Kidney (tissue), 14 donors: Measurements from ENCODE around the gene PDGFC. TPM values are rescaled to one million over a fixed set of nuclear protein-coding genes. Genes with fewer than 3 reads are reported as not detected.

Source experiments
- DNase-seq, 5 donors: peaks; one replicate each; pipeline ENCODE4 v3.0.0-alpha.2; 2013 to 2020
- FAIRE-seq: peaks from 2 replicates; lab custom pipeline; 2012; peaks lifted over from hg19 to GRCh38; lab: Jason Lieb, UNC
- H3K27ac ChIP-seq, 2 donors: one replicate each; pipeline ENCODE4 v1.7.0; 2013; ENCODE audit warnings: low read depth in 2 of 2, low read length in 2 of 2, inconsistent platforms in 1 of 2
- H3K27me3 ChIP-seq: one replicate; pipeline ENCODE4 v1.7.1; 2013; ENCODE audit warnings: low read length, inconsistent platforms; ENCODE audit not compliant: control insufficient read depth, insufficient read depth
- H3K36me3 ChIP-seq, 3 donors: one replicate each; pipeline versions ENCODE4 v1.7.0 to v1.7.1; 2013; ENCODE audit warnings: low read length in 3 of 3, control low read depth in 1 of 3, inconsistent platforms in 1 of 3; ENCODE audit not compliant: insufficient read depth in 3 of 3, control insufficient read depth in 2 of 3
- H3K4me1 ChIP-seq, 3 donors: one replicate each; pipeline versions ENCODE4 v1.7.0 to v1.7.1; 2013; ENCODE audit warnings: low read length in 3 of 3, inconsistent platforms in 1 of 3, low read depth in 1 of 3; ENCODE audit not compliant: control insufficient read depth in 2 of 3, insufficient read depth in 2 of 3
- H3K4me3 ChIP-seq, 3 donors: one replicate each; pipeline versions ENCODE4 v1.7.0 to v1.8.1; 2013; ENCODE audit warnings: low read length in 3 of 3, control low read depth in 1 of 3, inconsistent platforms in 1 of 3
- H3K9ac ChIP-seq, 3 donors: one replicate each; pipeline versions ENCODE4 v1.7.0 to v1.7.1; 2013; ENCODE audit warnings: low read length in 3 of 3, control low read depth in 1 of 3, inconsistent platforms in 1 of 3
- H3K9me3 ChIP-seq, 3 donors: one replicate each; pipeline versions ENCODE4 v1.7.0 to v1.7.1; 2013; ENCODE audit warnings: low read length in 3 of 3, control low read depth in 1 of 3, inconsistent platforms in 1 of 3; ENCODE audit not compliant: control insufficient read depth in 2 of 3, insufficient read depth in 1 of 3
- intact Hi-C: fragments of 100-400 bp; cut with DNase I; formaldehyde crosslinking; loops from one replicate; pipeline ENCODE4 v1.11.1; 2022
- polyA plus RNA-seq: library from polyadenylated mRNA; stranded (reverse); fragments of 350-450 nt; fragmentation: Illumina TruSeq; extraction: RNeasy Lipid Tissue Mini Kit (QIAGEN cat#74804); gene quantifications from one replicate; pipeline ENCODE4 v1.2.3, GENCODE V29; 2014; ENCODE audit warnings: low read depth, low replicate concordance; ENCODE audit not compliant: insufficient read depth
- total RNA-seq: library from RNA; stranded (reverse); fragmentation: NEBNext Ultra II Directional; extraction: Animal tissue kit (Norgen Biotek cat#: 25700); gene quantifications from one replicate; pipeline ENCODE4 v1.2.1, GENCODE V29; 2021
- TF ChIP-seq, protein P1 (sequence below): IDR thresholded peaks from 3 replicates; pipeline ENCODE4 v1.5.1; 2012; ENCODE audit warnings: mild to moderate bottlenecking, moderate library complexity, borderline replicate concordance; ENCODE audit not compliant: insufficient read depth; ENCODE audit errors: extremely low read depth
- donor health status: control.
- donor health status: control.
- donor health status: control.
- donor health status: control.
- donor health status: control.
- donor health status: DM: yes; HTN: yes; CAD: no.
- donor health status: Normal renal cell carcinoma (clear cell type).

PDGFC gene
- total and polyA plus RNA-seq, 2 donors from 2014 or later = 12.3 to 37.6 TPM

DNA sequence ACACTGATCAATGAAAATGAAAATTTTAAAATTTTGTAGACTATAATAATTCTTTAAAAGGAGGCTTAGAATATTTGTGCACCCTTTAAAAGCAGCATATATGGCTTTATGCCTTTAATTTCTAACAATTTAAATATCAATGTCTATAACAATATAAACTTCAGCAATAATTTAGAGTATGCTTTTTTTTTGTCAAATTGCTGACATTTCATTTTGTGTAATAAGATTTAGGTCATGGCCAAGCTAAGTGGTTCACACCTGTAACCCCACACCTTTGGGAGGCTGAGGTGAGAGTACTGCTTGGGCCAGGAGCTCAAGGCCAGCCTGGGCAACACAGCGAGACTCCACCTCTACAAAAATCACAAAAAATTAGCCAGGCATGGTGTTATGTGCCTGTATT lies 86.2 kb downstream of the PDGFC start:
- Histone ChIP-seq H3K9me3 (no peaks in the 10 kb centered on the region), H3K27me3 (no peaks in the 10 kb centered on the region), H3K4me3 (no peak overlapping the region), H3K36me3 (no peaks in the 10 kb centered on the region), H3K27ac (no peak overlapping the region), H3K4me1 (peaks cover 0 to 13% (median 3%) of the 10 kb centered on the region in 3 donors), H3K9ac (no peak overlapping the region)
- DNase-seq = no peak
- TF ChIP-seq, protein P1, sequence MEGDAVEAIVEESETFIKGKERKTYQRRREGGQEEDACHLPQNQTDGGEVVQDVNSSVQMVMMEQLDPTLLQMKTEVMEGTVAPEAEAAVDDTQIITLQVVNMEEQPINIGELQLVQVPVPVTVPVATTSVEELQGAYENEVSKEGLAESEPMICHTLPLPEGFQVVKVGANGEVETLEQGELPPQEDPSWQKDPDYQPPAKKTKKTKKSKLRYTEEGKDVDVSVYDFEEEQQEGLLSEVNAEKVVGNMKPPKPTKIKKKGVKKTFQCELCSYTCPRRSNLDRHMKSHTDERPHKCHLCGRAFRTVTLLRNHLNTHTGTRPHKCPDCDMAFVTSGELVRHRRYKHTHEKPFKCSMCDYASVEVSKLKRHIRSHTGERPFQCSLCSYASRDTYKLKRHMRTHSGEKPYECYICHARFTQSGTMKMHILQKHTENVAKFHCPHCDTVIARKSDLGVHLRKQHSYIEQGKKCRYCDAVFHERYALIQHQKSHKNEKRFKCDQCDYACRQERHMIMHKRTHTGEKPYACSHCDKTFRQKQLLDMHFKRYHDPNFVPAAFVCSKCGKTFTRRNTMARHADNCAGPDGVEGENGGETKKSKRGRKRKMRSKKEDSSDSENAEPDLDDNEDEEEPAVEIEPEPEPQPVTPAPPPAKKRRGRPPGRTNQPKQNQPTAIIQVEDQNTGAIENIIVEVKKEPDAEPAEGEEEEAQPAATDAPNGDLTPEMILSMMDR = no peak
- intact Hi-C loops = no loop called here
- no peak for FAIRE-seq

DNA sequence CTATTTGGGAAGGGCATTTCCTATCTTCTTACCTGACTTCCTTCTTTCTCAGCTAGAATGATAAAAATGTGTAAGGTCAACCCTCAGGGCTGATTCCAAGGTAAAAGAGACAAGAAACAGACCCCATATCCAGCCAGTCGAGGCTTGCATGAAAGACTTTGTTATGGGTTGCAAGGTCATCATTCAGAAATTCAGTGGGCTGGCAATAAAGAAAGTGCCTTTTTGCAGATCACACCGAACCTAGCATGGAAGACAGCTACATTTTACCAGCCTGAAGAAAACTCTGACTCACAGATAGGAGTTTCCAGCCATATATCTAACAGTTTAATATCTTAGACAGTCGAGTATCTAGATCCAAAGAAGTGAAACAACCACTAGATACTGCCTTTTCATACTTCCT lies 87.4 kb downstream of the PDGFC start:
- Histone ChIP-seq H3K9ac (no peak overlapping the region), H3K4me3 (no peak overlapping the region), H3K27me3 (no peaks in the 10 kb centered on the region), H3K36me3 (no peaks in the 10 kb centered on the region), H3K4me1 (peaks cover 0 to 7% (median 0%) of the 10 kb centered on the region in 3 donors), H3K27ac (no peak overlapping the region), H3K9me3 (no peaks in the 10 kb centered on the region)
- FAIRE-seq (no peak), DNase-seq (no peak)
- TF ChIP-seq, protein P1 = no peak
- intact Hi-C loops = no loop called here

DNA sequence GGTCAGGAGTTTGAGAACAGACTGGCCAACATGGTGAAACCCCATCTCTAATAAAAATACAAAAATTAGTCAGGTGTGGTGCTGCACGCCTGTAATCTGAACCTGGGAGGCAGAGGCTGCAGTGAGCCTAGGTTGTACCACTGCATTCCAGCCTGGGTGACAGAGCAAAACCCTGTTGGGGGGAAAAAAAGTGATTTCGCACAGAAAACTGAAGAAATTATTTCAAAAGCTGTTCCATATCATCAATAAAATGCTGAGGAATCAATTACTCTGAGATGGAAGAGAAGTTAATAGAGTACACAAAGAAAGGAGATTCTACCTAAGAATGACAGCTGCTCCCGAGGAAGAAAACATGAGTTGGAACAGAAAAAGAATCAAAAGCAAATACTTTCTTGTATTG lies 95.9 kb downstream of the PDGFC start:
- Histone ChIP-seq H3K36me3 (no peaks in the 10 kb centered on the region), H3K4me1 (no peaks in the 10 kb centered on the region), H3K27ac (no peak overlapping the region), H3K9ac (no peak overlapping the region), H3K4me3 (no peak overlapping the region), H3K9me3 (no peaks in the 10 kb centered on the region), H3K27me3 (no peaks in the 10 kb centered on the region)
- TF ChIP-seq, protein P1 = no peak
- DNase-seq (peak in 3 of 5 donors; percentile 38 to 59 (median 44)), FAIRE-seq (no peak)
- intact Hi-C loops = no loop called here

DNA sequence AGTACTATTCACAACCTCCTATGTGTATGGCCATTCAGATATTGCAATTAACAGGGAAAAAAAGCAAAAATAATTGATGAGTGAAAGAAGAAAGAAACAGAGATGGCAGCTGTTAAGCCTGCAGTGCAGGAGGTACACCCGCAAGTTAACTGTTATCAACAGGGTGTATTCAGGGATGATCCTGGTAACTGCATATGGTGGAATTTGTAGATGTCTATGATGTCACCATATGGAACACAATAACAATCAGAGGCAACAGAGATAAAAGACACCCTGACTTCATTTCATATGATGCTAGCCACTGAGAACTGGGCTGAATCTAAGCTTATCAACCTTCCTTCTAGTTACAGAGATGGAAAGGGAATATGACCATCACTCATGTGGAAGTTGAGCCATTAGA lies 96.5 kb downstream of the PDGFC start:
- no peaks in the 10 kb centered on the region for H3K36me3 ChIP-seq
- no peak overlapping the region for H3K4me3 ChIP-seq
- H3K4me1 ChIP-seq = no peaks in the 10 kb centered on the region
- intact Hi-C loops = no loop called here
- H3K9ac ChIP-seq = no peak overlapping the region
- H3K9me3 ChIP-seq = no peaks in the 10 kb centered on the region
- DNase-seq (no peak), FAIRE-seq (no peak)
- no peak overlapping the region for H3K27ac ChIP-seq
- H3K27me3 ChIP-seq = no peaks in the 10 kb centered on the region
- TF ChIP-seq, protein P1 = no peak
